GM19351 (cell line): ENCODE measurements around the gene MRPL41.
"Not testable (repeated sequence)": the region's sequence is repeated elsewhere in the genome, so short reads cannot be mapped to it uniquely, and the experiment has no call there.

Source experiments
- ATAC-seq: cut with Tn5 transposase; IDR thresholded peaks from one replicate; pipeline ENCODE4 v1.9.1; 2021; ENCODE audit warnings: mild to moderate bottlenecking, moderate library complexity; ENCODE audit not compliant: unreplicated experiment

Gene MRPL41

DNA sequence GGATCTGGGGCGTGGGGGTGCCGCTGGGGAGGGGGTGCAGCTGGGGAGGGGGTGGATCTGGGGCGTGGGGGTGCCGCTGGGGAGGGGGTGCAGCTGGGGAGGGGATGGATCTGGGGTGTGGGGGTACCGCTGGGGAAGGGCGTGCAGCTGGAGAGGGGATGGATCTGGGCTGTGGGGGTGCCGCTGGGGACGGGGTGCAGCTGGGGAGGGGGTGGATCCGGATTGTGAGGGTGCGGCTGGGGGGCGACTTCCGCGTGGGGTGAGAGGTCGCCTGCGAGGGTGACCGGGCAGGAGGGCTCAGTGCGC is 768 bp upstream of the MRPL41 start:
- ATAC-seq = not testable (repeated sequence)

DNA sequence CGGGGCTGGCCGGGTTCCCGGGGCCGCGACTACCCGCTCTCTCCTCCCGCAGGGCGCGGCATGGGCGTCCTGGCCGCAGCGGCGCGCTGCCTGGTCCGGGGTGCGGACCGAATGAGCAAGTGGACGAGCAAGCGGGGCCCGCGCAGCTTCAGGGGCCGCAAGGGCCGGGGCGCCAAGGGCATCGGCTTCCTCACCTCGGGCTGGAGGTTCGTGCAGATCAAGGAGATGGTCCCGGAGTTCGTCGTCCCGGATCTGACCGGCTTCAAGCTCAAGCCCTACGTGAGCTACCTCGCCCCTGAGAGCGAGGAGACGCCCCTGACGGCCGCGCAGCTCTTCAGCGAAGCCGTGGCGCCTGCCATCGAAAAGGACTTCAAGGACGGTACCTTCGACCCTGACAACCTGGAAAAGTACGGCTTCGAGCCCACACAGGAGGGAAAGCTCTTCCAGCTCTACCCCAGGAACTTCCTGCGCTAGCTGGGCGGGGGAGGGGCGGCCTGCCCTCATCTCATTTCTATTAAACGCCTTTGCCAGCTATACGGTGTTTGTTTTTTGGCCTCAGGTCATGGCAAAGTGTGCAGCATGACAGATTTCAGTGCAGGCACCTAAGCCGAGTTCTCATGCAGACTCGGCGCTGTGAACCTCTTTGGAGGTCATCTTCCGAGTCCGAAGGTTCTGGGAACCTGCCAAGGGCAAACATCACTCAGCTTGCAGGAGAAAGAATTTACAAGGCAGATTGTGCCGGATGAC is 516 bp downstream of the MRPL41 start:
- ATAC-seq = peak; percentile 40

DNA sequence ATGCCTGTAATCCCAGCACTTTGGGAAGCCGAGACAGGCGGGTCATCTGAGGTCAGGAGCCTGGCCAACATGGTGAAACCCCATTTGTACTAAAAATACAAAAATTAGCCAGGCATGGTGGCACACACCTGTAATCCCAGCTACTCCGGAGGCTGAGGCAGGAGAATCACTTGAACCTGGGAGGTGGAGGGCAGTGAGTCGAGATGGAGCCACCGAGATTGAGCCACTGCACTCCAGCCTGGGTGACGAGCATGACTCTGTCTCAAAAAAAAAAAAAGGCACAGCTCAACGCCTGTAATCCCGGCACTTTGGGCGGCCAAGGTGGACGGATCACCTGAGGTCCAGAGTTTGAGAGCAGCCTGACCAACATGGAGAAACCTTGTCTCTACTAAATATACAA is 2.0 kb downstream of the MRPL41 start:
- not testable (repeated sequence) for ATAC-seq

DNA sequence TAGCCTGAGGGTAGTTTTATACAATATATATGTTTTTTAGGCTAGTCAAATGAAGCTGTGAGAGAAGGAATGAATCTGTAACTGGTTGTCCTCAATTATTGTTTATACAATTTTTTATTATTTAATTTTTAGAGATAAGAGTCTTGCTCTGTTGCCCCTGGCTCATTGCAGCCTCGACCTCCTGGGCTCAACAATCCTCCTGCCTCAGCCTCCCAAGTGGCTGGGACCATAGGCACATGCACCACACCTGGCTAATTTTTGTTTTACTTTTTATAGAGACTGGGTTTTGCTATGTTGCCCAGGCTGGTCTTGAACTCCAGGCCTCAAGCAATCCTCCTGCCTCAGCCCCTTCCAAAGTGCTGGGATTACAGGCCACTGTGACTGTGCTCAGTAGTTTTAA is 2.7 kb downstream of the MRPL41 start:
- no peak for ATAC-seq

DNA sequence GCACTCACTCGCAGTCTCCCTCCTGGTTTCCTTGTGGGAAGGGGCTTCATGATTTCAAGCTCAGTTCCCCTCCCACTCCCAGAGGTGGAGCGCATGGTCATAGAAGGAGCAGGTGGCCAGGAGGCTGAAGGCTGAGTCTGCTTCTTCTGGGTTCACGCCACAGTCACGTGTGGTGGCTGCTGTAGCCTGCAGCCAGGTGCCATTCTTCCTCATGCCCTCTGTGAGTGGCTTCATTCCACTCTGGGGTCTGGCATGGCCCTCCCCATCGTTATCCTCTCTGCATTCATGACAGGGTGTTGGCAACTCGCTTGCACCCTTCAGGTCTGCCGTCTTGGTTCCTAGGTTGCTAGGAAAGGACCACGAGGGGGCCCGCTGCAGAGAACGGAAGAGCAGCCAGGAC is 3.5 kb downstream of the MRPL41 start:
- no peak for ATAC-seq

DNA sequence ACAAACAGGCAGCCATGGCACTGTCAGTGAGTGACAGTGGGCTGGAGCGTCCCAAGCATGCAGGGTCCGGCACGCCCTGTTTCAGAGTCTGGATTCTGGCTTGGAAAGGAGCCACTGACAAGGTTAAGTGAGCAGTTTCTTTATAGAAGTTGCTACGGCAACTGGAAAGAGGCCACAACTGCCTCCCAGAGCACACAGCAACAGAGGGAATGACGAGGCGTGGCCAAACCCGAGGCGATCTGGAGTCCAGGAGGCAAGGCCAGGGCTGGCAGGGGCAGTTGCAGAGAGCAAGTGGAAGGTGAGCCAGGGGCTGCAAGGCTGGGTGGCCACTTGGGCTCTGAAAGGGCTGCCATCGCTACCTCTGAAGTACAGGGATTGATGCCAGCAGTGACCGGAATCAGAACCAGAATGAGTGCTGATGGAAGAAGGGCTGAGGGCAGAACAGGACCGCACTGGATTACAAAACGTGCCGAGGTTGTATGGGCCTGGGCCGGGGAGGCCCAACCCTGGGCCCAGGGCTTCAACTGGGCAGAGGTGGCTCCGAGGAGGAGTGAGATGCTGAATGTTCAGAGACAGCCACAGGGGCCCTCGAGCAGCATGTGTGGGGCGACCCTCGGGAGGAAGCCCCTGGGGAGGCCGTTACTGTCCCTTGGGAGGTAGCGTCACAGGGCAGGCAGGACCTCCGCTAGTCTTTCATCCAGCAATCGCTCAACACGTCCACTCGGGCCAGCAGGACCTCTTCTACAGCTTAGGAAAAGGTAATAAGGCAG is 4.6 kb downstream of the MRPL41 start:
- ATAC-seq = no peak

DNA sequence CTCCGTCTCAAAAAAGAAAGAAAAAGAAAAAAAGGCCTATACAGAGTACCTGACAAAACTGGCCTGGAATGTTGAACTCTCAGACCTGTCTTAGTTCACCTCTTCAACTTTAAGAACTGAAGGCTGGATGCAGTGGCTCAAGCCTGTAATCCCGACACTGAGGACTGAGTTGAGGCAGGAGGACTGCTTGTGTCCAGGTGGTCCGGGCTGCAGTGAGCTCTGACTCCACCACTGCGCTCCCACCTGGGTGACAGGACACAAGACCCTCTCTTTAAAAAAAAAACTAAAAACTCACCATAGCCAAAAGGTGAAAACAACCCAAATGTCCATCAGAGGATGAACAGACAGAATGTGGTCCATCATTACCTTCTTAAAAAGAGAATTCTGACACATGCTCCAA is 6.4 kb downstream of the MRPL41 start:
- ATAC-seq = no peak

DNA sequence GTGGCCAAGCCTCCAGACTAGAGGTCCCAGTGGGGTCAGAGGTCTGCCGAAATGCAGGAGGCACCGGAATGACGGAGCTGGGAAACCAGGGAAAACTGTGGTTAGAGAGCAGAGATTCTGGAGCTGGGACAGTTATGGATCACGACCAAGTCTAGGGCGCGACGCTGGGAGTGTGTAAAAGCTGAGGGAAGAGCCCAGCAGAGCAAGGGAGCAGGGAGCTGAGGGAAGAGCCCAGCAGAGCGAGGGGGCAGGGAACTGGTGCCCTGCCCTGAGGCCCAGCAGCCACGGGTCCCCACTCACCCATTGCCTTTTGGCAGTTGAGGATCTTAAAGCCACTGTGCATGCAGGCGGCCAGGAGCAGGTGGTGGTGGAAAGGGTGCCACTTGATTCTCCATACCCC is 12.5 kb downstream of the MRPL41 start:
- no peak for ATAC-seq

DNA sequence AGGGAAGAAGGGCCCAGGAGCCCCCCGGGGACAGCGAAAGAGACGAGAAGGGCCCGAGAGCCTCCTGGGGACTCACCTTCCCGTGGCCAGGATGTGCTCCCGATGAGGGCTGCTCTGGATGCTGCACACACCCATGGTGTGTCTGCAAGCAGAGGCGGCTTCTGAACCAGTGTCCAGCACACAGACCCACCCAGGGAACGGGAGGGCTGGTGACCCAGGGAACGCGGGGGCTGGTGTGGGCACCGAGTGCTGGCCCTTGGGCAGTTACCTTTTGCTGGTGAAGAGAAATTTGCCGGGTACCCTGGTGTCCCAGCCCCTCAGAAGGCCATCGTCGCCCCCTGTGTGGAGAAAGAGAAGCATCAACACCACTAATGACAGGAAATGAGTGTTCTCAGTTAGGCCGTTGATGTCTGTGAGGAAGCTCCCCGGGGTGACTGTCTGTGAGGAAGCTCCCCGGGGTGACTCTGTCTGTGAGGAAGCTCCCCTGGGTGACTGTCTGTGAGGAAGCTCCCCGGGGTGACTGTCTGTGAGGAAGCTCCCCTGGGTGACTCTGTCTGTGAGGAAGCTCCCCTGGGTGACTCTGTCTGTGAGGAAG is 13.2 kb downstream of the MRPL41 start:
- ATAC-seq = no peak

DNA sequence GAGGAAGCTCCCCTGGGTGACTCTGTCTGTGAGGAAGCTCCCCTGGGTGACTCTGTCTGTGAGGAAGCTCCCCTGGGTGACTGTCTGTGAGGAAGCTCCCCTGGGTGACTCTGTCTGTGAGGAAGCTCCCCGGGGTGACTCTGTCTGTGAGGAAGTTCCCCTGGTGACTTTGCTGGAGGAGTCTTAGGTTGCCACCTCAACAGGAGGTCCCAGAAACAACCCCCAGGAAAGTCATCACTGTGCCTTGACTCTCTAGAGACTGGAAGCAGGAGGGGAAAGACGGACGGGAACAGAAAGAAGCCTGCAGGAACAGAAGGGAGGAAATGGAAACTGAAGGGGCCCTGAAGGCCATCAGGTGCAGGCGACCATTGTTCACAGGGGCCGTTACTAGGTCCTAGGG is 16.8 kb downstream of the MRPL41 start:
- ATAC-seq = not testable (repeated sequence)

DNA sequence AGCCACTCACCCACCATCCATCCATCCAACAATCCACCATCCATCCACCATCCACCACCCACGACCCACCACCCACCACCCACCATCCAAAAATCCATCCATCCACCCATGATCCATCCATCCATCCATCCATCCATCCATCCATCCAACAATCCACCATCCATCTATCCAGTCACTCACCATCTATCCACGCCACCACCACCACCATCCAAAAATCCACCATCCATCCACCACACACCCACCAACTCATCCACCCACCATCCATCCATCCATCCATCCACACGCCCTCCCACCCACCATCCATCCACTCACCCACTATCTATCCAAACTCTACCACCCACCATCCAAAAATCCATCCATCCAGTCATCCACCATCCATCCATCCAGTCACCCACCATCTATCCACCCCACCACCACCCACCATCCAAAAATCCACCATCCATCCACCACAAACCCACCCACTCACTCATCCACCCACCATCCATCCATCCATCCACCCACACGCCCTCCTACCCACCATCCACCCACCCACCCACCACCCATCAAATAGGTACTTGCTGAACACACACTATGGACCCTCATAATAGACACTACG is 18.0 kb downstream of the MRPL41 start:
- no peak for ATAC-seq

DNA sequence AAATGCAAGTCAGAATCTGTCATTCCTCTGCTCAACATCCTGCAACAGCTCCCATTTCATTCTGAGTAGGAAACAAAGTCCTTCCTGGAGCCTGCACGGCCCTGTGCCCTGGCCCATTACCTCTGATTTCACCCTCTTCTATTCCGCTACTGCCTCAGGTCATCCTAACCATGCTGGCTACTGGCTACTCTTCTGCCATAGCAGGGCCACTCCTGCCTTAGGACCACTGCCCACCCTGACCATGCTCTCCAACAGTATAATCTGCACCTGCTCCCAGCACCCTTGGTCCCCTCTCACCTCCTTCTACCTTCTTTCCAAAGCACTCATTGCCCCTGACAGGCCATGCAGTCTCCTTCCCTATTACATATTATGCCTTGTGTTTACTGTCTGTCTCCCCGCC is 18.9 kb downstream of the MRPL41 start:
- no peak for ATAC-seq

DNA sequence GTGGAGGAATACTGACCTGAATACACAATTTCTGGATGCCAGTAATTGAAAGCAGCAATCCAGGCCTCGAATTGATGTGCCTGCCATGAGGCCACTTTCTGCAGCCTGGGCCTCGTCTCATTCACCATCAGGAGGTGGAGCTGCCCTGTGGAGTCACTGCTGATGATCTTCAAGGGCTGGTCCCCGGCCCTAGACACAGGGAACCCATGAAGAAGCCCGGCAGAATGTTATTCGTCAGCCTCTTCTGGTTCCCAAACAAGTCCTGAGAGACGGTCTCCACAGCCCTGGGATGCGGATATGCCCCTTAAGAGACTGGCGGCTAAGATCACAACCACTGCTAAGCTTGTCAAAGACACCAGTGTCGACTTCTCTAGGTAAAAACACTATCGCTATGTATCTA is 22.5 kb downstream of the MRPL41 start:
- ATAC-seq = no peak

DNA sequence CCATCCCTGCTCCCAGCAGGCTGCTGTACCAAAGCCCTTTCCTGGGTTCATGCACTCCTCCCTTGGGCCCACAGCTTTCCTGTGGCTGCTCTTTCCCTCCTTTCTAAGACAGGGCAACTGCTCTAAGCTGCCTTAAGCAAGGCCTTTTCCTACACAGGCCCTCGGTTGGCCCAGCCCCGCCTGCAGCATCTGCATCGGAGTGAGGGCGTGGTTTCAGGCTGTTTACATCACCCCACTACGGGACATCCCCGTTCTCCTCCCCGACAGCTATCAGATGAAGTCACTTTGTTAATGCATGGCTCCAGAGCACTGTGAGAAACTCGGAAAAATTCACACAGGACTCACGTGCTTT is 23.7 kb downstream of the MRPL41 start:
- ATAC-seq = no peak

DNA sequence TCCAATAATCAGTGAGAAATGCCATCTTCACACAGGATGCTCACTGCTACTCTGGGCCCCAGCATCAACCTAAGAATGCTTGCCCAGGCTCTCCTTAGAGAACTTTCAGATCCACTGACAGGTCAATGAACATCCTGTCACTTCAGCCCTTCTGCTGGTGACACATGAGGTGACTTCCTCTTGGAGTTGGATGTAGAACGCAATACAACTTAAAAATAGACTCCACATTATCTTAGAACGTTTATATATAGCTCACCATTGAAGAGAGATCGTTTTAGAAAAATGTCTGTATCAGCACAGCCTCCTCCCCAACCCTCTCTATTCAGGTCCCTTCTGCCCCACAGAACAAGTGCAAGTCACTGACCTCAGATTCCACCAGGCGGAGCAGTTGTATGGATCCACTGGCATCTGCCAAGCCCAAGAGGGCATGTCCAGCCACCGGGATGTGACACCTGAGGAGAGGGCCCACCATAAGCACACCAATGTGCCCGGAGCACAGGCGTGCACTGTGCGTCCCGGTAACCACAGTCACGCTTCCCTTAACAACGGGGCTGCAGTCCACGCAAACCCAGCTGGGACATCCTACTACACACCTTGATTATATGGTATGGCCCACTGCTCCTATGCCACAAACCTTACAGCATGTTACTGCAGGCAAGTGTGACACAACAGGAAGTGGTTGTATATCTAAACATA is 24.2 kb downstream of the MRPL41 start:
- no peak for ATAC-seq

DNA sequence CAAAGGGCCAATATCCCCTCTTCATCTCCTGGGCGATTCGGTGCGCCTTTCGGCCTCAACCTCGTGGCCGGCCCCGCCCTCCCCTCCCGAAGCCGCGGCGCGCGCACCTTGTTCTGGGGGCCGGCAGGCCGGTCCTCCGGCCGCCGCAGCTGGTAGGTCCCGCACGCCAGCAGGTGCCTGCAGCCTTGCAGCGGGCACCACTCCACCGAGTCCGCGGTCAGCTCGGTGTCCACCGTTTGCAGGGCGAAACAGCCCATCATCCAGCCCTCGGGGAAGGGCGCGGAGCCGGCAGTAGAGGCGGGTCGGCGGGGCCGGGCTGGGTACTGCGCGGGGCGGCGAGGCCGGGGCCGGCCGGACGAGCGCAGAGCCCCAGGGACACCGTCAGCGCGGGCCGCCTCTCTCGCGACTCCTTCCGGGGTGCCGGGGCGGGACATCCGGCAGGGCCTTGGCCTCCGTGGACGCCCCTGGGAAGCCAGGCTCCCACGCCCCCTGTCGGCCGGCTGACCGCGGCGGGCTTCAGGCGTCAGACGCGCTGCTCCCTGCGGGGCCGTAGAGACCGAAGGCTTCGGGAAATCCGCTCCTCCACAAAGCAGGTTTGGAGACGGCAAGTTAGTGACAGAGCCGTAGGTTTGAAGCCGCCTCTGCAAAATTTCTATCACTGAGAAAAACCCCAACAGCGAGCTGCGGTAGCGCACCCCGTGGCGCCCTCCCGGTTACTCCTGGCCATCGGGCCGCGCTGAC is 27.0 kb downstream of the MRPL41 start, which contains the start of gene DPH7:
TSS of gene DPH7 (minus strand) at position 408 of the 741 bp plus-strand sequence. CDS start at position 260, 148 bp downstream.
- peak; percentile 93 for ATAC-seq

DNA sequence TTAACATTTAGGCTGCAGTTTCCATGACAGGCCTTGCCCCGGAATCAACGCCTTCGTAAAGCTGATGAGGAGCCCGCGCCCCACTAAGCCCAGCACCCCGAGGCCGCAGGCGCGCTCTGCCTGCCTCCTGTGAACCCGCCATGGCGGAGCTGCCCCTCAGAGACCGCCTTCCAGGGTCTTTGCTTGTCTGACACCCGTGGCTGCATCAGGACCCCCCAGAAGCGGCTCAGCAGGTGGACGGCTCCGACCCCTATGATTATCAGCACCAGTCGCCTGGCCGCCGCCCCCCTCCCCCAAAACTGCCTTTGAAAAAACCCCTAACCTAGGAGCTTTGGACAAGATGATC is 27.6 kb downstream of the MRPL41 start:
- ATAC-seq = no peak

DNA sequence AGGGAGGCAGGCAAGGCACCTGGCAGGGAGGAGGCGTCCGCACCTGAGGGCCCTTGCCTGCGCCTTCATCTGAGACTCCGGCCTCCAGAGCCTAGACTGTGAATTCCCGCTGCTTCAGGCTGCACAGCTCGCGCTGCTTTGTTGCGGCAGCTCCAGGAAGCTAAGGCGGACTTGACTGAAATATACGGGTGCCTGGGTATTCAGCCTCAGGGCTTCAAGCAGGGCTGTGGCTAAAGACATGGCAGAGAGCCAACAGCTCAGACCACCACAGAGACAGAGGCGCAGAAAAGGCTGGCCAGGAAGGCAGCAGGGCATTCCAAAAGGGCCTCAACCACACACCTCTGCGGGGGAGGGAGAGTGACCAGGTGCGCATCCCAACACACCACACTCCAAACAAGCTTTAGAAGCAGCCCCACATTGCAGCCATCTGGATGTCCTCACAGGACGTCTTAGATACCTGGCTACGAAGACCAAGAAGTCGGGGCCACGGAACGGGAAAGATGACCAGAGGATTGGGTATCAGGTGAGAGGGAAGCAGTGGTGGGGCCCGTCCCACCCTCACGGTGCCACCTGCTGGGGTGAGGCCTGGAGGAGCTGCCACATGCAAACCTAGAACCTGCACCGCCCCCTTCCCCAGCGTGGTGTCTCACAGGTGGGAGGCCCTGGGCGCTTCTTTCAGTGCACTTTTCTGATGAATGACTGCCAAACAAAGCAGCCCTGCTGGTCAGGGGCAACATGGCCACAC is 28.7 kb downstream of the MRPL41 start:
- ATAC-seq = no peak

DNA sequence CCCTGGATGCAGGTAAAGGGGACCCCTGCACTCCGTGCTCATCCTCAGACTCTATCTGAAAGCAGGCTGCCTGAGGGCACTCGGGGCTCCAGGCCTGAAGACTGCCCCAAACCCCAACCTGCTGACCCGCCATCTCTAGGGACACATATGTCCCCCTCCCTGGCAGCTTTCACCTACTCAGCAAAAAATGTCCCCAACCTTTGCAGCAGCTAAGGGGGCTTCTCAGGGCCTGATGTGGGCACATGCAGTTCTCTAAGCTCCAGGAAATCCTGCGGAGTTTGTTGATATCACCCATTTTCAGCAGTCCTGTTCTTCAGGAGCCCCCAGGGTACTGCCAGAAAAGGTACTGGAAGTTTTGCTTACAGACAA is 29.3 kb downstream of the MRPL41 start:
- ATAC-seq = no peak
